Measurements from ENCODE around the gene BCO1. TPM values are rescaled to one million over a fixed set of nuclear protein-coding genes. Genes with fewer than 3 reads are reported as not detected.

The BCO1 gene
- total RNA-seq, 2 experiments from 2014 or later, result not detected

DNA sequence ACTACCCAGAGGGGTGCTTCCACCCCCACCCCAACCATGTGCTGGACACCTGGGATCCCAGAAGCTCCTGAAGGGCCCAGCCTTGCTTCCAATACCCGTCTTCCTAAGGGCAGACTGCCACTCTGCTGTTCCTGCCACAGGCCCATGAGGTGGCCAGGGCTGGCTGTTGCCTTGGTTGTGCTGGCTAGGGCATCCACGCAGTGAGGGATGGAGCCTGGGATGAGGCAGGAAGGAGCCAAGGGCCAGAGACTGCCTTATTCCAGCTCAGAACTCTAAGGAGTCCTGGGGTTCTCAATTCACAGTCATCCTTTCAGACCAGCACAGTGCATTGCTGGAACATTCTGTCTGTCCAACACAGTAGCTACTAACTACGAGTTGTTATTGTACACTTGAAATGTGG is 37.8 kb downstream of the BCO1 start:
- CTCF ChIA-PET (ENCODE audit: unreplicated experiment), result no interaction called here
- Histone ChIP-seq H3K9me2 (ENCODE audit: insufficient read depth, low read length) (no peaks in the 10 kb centered on the region), H3K9me3 (ENCODE audit: low read length) (no peaks in the 10 kb centered on the region), H4K20me1 (ENCODE audit: insufficient read depth, low read length) (no peaks in the 10 kb centered on the region), H2AFZ (ENCODE audit: low read length) (no peak overlapping the region), H3K27ac (ENCODE audit: low read depth, low read length, poor library complexity, severe bottlenecking) (no peak overlapping the region), H3K4me2 (ENCODE audit: low read length) (no peak overlapping the region), H3K4me3 (ENCODE audit: low read depth, low read length, poor library complexity, severe bottlenecking) (no peak overlapping the region), H3K36me3 (ENCODE audit: insufficient read depth, low read length) (no peaks in the 10 kb centered on the region), H3K79me2 (ENCODE audit: insufficient read depth, low read depth, low read length) (no peaks in the 10 kb centered on the region), H3K4me1 (ENCODE audit: insufficient read depth, low read length, poor library complexity, severe bottlenecking) (no peaks in the 10 kb centered on the region)
- BruUV-seq (replicated peaks), result no TSS peak
- POLR2A ChIA-PET, result interaction anchor here (0.5 kb wide), 1 partner anchor 72 kb away, joined by 4 read pairs; no protein-coding TSS in a partner anchor
- intact Hi-C loops (cut with micrococcal nuclease; ENCODE audit: unreplicated experiment), result no loop called here
- TF ChIP-seq EZH2phosphoT487 (IDR thresholded peaks at IDR 0.05; ENCODE audit: borderline replicate concordance, low read depth, low read length), result no peak
- TF ChIP-seq, protein P1, sequence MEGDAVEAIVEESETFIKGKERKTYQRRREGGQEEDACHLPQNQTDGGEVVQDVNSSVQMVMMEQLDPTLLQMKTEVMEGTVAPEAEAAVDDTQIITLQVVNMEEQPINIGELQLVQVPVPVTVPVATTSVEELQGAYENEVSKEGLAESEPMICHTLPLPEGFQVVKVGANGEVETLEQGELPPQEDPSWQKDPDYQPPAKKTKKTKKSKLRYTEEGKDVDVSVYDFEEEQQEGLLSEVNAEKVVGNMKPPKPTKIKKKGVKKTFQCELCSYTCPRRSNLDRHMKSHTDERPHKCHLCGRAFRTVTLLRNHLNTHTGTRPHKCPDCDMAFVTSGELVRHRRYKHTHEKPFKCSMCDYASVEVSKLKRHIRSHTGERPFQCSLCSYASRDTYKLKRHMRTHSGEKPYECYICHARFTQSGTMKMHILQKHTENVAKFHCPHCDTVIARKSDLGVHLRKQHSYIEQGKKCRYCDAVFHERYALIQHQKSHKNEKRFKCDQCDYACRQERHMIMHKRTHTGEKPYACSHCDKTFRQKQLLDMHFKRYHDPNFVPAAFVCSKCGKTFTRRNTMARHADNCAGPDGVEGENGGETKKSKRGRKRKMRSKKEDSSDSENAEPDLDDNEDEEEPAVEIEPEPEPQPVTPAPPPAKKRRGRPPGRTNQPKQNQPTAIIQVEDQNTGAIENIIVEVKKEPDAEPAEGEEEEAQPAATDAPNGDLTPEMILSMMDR (conservative IDR thresholded peaks at IDR 0.05; ENCODE audit: low read length), result no peak
- DNase-seq (ENCODE audit: low spot score), result no peak

DNA sequence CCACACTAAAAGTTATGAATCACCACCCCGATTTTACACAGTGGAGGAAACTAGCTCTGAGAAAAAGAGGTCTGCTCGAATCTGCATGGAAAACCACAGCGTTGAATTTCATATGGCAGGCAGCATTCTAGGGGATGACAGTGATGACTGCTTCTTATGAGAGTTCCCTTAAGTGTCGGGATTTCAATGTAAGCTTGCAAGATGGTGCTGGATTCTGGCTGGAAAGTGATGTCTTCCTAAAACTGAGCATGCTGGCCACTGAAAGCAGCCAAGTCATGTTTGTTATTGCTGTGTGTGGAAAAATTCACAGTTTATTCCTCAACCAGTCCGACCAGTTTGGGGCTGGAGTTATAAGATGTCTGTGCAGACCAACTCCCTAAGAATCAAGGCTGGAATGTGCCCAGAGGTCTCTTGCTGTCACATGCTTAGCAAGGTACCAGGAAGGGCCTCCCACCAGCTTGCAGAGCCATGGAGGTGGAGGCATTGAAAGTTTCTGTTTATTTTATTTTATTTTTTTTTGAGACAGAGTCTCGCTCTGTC is 39.1 kb downstream of the BCO1 start:
- H3K36me3 ChIP-seq (ENCODE audit: insufficient read depth, low read length), result no peaks in the 10 kb centered on the region
- TF ChIP-seq, protein P1 (conservative IDR thresholded peaks at IDR 0.05; ENCODE audit: low read length), result no peak
- TF ChIP-seq EZH2phosphoT487 (IDR thresholded peaks at IDR 0.05; ENCODE audit: borderline replicate concordance, low read depth, low read length), result no peak
- ChIA-PET CTCF (ENCODE audit: unreplicated experiment) (no interaction called here), POLR2A (interaction anchor here (0.6 kb wide), 1 partner anchor 157 kb away, joined by 4 read pairs; no protein-coding TSS in a partner anchor)
- H3K4me1 ChIP-seq (ENCODE audit: insufficient read depth, low read length, poor library complexity, severe bottlenecking), result no peaks in the 10 kb centered on the region
- H3K9me2 ChIP-seq (ENCODE audit: insufficient read depth, low read length), result no peaks in the 10 kb centered on the region
- H3K4me3 ChIP-seq (ENCODE audit: low read depth, low read length, poor library complexity, severe bottlenecking), result no peak overlapping the region
- intact Hi-C loops (cut with micrococcal nuclease; ENCODE audit: unreplicated experiment), result no loop called here
- DNase-seq (ENCODE audit: low spot score), result no peak
- no peaks in the 10 kb centered on the region for H4K20me1 ChIP-seq (ENCODE audit: insufficient read depth, low read length)
- no peaks in the 10 kb centered on the region for H3K79me2 ChIP-seq (ENCODE audit: insufficient read depth, low read depth, low read length)
- no TSS peak for BruUV-seq (replicated peaks)
- H2AFZ ChIP-seq (ENCODE audit: low read length), result no peak overlapping the region
- H3K9me3 ChIP-seq (ENCODE audit: low read length), result no peaks in the 10 kb centered on the region
- H3K4me2 ChIP-seq (ENCODE audit: low read length), result no peak overlapping the region
- H3K27ac ChIP-seq (ENCODE audit: low read depth, low read length, poor library complexity, severe bottlenecking), result no peak overlapping the region

DNA sequence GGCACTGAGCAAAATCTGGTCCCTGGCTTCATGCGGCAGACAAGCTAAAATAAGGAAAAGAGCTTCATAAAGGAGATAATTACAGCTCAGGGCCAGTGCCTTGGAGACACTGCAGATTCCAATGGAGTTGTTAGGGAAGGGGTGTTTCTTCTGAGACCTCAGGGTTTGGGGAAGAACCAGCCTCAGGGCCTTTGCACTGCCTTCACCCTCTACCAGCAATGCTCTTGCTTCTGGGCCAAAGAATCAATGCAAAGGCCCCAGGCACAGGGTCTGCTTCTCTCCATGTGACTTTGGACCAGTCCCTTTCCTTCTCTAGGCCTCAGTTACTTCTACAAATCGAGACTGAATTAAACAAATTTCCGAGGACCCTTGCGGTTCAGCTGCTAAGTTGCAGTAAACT is 40.0 kb downstream of the BCO1 start:
- CTCF ChIA-PET (ENCODE audit: unreplicated experiment), result no interaction called here

More for the DNA sequence above, 40.0 kb downstream of the BCO1 start:
- no peak overlapping the region for H3K4me2 ChIP-seq (ENCODE audit: low read length)
- BruUV-seq (replicated peaks), result no TSS peak
- H2AFZ ChIP-seq (ENCODE audit: low read length), result no peak overlapping the region
- no peaks in the 10 kb centered on the region for H3K4me1 ChIP-seq (ENCODE audit: insufficient read depth, low read length, poor library complexity, severe bottlenecking)
- H3K9me2 ChIP-seq (ENCODE audit: insufficient read depth, low read length), result no peaks in the 10 kb centered on the region
- H3K4me3 ChIP-seq (ENCODE audit: low read depth, low read length, poor library complexity, severe bottlenecking), result no peak overlapping the region
- H3K9me3 ChIP-seq (ENCODE audit: low read length), result no peaks in the 10 kb centered on the region
- H3K36me3 ChIP-seq (ENCODE audit: insufficient read depth, low read length), result no peaks in the 10 kb centered on the region
- H4K20me1 ChIP-seq (ENCODE audit: insufficient read depth, low read length), result no peaks in the 10 kb centered on the region
- POLR2A ChIA-PET, result no interaction called here
- no peaks in the 10 kb centered on the region for H3K79me2 ChIP-seq (ENCODE audit: insufficient read depth, low read depth, low read length)
- DNase-seq (ENCODE audit: low spot score), result no peak
- H3K27ac ChIP-seq (ENCODE audit: low read depth, low read length, poor library complexity, severe bottlenecking), result no peak overlapping the region
- intact Hi-C loops (cut with micrococcal nuclease; ENCODE audit: unreplicated experiment), result no loop called here
- TF ChIP-seq EZH2phosphoT487 (IDR thresholded peaks at IDR 0.05; ENCODE audit: borderline replicate concordance, low read depth, low read length), result no peak
